SK-N-SH (cell line): ENCODE results near the gene AKAP12. TPM values are rescaled to one million over a fixed set of nuclear protein-coding genes. Genes with fewer than 3 reads are reported as not detected.
A peak's percentile ranks its signal among the peaks of the same experiment; 100 is the strongest.

Experiments
- CTCF ChIA-PET: fragments of 300-600, 350-600 bp; formaldehyde crosslinking; extraction: SDS; loops from one replicate; lab custom pipeline; 2021; lab: Yijun Ruan, JAX
- POLR2A ChIA-PET: fragments of 350-600 bp; sonication (Branson Sonifier 250); formaldehyde crosslinking; extraction: SDS; loops from one replicate; lab custom pipeline; 2020; ENCODE audit warnings: antibody characterized with exemption, inconsistent platforms; lab: Yijun Ruan, JAX
- DNase-seq: peaks from one replicate; pipeline ENCODE4 v3.0.0; 2012
- H2AFZ ChIP-seq: fragments of 200-600 bp; sonication (generic); 2 replicates; pipeline ENCODE4 v1.8.1; 2016; ENCODE audit warnings: antibody characterized with exemption, mild to moderate bottlenecking, low read depth
- H3F3A ChIP-seq: fragments of 200-600 bp; sonication (generic); replicated peaks from 2 replicates; pipeline ENCODE3; 2016; ENCODE audit warnings: antibody characterized with exemption, mild to moderate bottlenecking; ENCODE audit not compliant: insufficient read depth
- H3K27ac ChIP-seq, 2 experiments: fragments of 200-500 bp in 1 of 2; fragments of 200-600 bp in 1 of 2; sonication (Bioruptor generic) in 1 of 2; sonication (generic), shearing (Covaris generic) in 1 of 2; 2 replicates each; pipeline versions ENCODE4 v1.5.1 to v1.6.1; 2014 to 2016; ENCODE audit warnings: low read depth in 2 of 2, inconsistent platforms in 1 of 2, low read length in 1 of 2, mild to moderate bottlenecking in 1 of 2, mixed read lengths in 1 of 2
- H3K27me3 ChIP-seq: fragments of 200-600 bp; sonication (generic), shearing (Covaris generic); 2 replicates; pipeline ENCODE4 v1.6.1; 2016; ENCODE audit warnings: mixed run types; ENCODE audit not compliant: insufficient read depth
- H3K36me3 ChIP-seq, 2 experiments: fragments of 200-500 bp in 1 of 2; fragments of 200-600 bp in 1 of 2; sonication (Bioruptor generic) in 1 of 2; sonication (generic) in 1 of 2; replicated peaks in 1 of 2; 2 replicates each; pipeline versions ENCODE3 to v1.5.1; 2014 to 2016; ENCODE audit warnings: low read length in 1 of 2, mild to moderate bottlenecking in 1 of 2; ENCODE audit not compliant: insufficient read depth in 2 of 2, control insufficient read depth in 1 of 2
- H3K4me1 ChIP-seq, 2 experiments: fragments of 200-500 bp in 1 of 2; fragments of 200-600 bp in 1 of 2; sonication (Bioruptor generic) in 1 of 2; sonication (generic), shearing (Covaris generic) in 1 of 2; 2 replicates each; pipeline versions ENCODE4 v1.5.1 to v1.6.1; 2014 to 2016; ENCODE audit warnings: low read depth in 1 of 2, low read length in 1 of 2, mixed run types in 1 of 2; ENCODE audit not compliant: insufficient read depth in 2 of 2, control insufficient read depth in 1 of 2
- H3K4me2 ChIP-seq: fragments of 200-600 bp; sonication (generic), shearing (Covaris generic); 2 replicates; pipeline ENCODE4 v1.6.1; 2017; ENCODE audit warnings: mixed run types
- H3K4me3 ChIP-seq, 2 experiments: fragments of 200-500 bp in 1 of 2; fragments of 200-600 bp in 1 of 2; sonication (Bioruptor generic) in 1 of 2; sonication (generic), shearing (Covaris generic) in 1 of 2; 2 replicates each; pipeline versions ENCODE4 v1.5.1 to v1.8.1; 2014 to 2016; ENCODE audit warnings: low read depth in 2 of 2, inconsistent platforms in 1 of 2, low read length in 1 of 2, mild to moderate bottlenecking in 1 of 2, mixed read lengths in 1 of 2, moderate library complexity in 1 of 2
- H3K79me2 ChIP-seq: fragments of 200-600 bp; sonication (generic); 2 replicates; pipeline ENCODE4 v1.8.1; 2017; ENCODE audit warnings: mild to moderate bottlenecking; ENCODE audit not compliant: insufficient read depth
- H3K9ac ChIP-seq: fragments of 200-600 bp; sonication (generic); 2 replicates; pipeline ENCODE4 v1.6.1; 2017; ENCODE audit warnings: mixed run types
- H3K9me2 ChIP-seq: fragments of 200-600 bp; sonication (generic); 2 replicates; pipeline ENCODE4 v1.6.1; 2017; ENCODE audit warnings: mixed run types
- H3K9me3 ChIP-seq: fragments of 200-600 bp; sonication (generic); 2 replicates; pipeline ENCODE4 v1.6.1; 2017; ENCODE audit warnings: mixed run types, mild to moderate bottlenecking, moderate library complexity
- H4K20me1 ChIP-seq: fragments of 200-600 bp; sonication (generic); 2 replicates; pipeline ENCODE4 v1.6.1; 2017; ENCODE audit warnings: mild to moderate bottlenecking, mixed run types; ENCODE audit not compliant: insufficient read depth
- ELF1 ChIP-seq: IDR thresholded peaks from 2 replicates; pipeline ENCODE4 v1.4.0; 2012
- FOSL2 ChIP-seq: IDR thresholded peaks from 2 replicates; pipeline ENCODE4 v1.4.0; 2012; ENCODE audit warnings: low read depth, mild to moderate bottlenecking, moderate library complexity, borderline replicate concordance
- GABPA ChIP-seq: IDR thresholded peaks from 2 replicates; pipeline ENCODE4 v1.4.0; 2012; ENCODE audit warnings: low read depth, mild to moderate bottlenecking
- GATA2 ChIP-seq: sonication (generic); formaldehyde crosslinking; IDR thresholded peaks from 2 replicates; pipeline ENCODE4 v1.5.0; 2020; ENCODE audit warnings: mild to moderate bottlenecking, missing genetic modification reagents
- JUND ChIP-seq: IDR thresholded peaks from 2 replicates; pipeline ENCODE4 v1.4.0; 2012
- MEF2A ChIP-seq: IDR thresholded peaks from 2 replicates; pipeline ENCODE4 v1.4.0; 2012; ENCODE audit warnings: low read depth, borderline replicate concordance
- MXI1 ChIP-seq: IDR thresholded peaks from 2 replicates; pipeline ENCODE4 v1.6.1; 2012; ENCODE audit warnings: mild to moderate bottlenecking, low read depth, low read length, improper control_type of control experiment
- NRF1 ChIP-seq: IDR thresholded peaks from 2 replicates; pipeline ENCODE4 v1.6.1; 2012; ENCODE audit warnings: low read depth, mild to moderate bottlenecking, low read length
- PBX3 ChIP-seq: IDR thresholded peaks from 2 replicates; pipeline ENCODE4; 2012
- RAD21 ChIP-seq: IDR thresholded peaks from 2 replicates; pipeline ENCODE4 v1.6.1; 2012; ENCODE audit warnings: mild to moderate bottlenecking, low read length
- RCOR1 ChIP-seq: fragments of 150-350 bp; IDR thresholded peaks from 2 replicates; pipeline ENCODE4 v1.6.1; 2017; ENCODE audit warnings: antibody characterized with exemption, low read length
- RFX5 ChIP-seq: IDR thresholded peaks from 2 replicates; pipeline ENCODE4 v1.6.1; 2012; ENCODE audit warnings: mild to moderate bottlenecking, improper control_type of control experiment, low read length
- TAF1 ChIP-seq: IDR thresholded peaks from 2 replicates; pipeline ENCODE4 v1.6.1; 2012; ENCODE audit warnings: low read depth, mild to moderate bottlenecking, low read length, moderate library complexity, borderline replicate concordance
- TCF12 ChIP-seq: IDR thresholded peaks from 2 replicates; pipeline ENCODE4 v1.4.0; 2012
- TEAD4 ChIP-seq: IDR thresholded peaks from 2 replicates; pipeline ENCODE4 v1.4.0; 2012; ENCODE audit warnings: mild to moderate bottlenecking, borderline replicate concordance; ENCODE audit not compliant: insufficient read depth
- YY1 ChIP-seq: IDR thresholded peaks from 2 replicates; pipeline ENCODE4 v1.4.0; 2012; ENCODE audit warnings: low read depth, mild to moderate bottlenecking
- WGBS: methylation state at CpG from one replicate; pipeline ENCODE4 v1.1.6; 2017; ENCODE audit warnings: low lambda C conversion rate; 5-methylcytosine and 5-hydroxymethylcytosine counted together
- polyA plus RNA-seq, 3 experiments: library from polyadenylated mRNA; depleted of rRNA; stranded (reverse); fragments of >200 nt; gene quantifications; 2 replicates each; pipeline ENCODE4 v1.2.3, GENCODE V29; 2012
- TF ChIP-seq, protein P1 (sequence below): IDR thresholded peaks from 2 replicates; pipeline ENCODE4 v1.4.0; 2012; ENCODE audit warnings: low read depth
- TF ChIP-seq, protein P2 (sequence below): IDR thresholded peaks from 2 replicates; pipeline ENCODE4 v1.4.0; 2012; ENCODE audit warnings: low read depth, borderline replicate concordance

Gene AKAP12
- polyA plus RNA-seq, 1 of the 3 experiments (the other 2 are of a cell fraction), result 46.5 TPM

DNA sequence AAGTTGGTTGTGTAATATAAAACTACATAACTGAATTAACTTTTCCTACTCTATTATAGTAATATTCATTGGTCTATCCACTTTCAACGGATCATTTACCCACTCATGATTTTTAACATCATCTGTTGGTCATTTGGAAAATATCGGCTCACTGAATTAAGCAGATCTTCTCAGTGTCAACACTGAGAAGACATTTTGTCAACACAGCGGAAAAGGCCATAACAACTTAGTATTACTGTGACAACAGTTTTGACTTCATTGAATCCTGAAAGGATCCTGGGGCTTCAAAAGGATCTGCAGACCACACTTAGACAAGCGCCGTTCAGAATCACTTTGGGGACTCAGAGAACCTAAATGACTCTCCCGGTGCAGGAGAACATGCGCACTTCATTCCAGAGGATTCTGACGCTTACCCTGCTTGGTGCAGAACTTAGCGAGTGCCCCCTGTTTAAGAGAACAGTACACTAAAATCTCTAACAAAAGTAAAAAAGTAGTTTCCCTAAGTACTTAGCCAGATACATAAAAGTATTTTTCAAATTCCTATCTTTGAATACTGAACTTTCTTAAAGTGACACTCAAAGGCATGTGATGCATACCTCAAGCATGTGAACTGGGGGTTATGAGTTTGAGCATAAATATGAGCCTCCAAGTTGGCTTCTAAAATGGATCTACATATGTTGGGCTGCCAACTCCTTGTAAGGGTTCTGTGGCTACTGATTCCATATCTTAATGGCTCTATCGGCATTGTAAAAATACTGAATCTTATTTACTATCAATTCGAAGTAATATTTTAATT, 147.6 kb downstream of the AKAP12 start:
- TF ChIP-seq RFX5 (no peak), FOSL2 (peak; percentile 20; the same call in 1 of the 2 replicates), MXI1 (no peak), TAF1 (no peak), JUND (0 out of 2 replicates have a peak, but pooled peaks have one; percentile 16), MEF2A (no peak), TCF12 (peak; percentile 9; the same call in 1 of the 2 replicates), RAD21 (no peak), PBX3 (no peak)
- TF ChIP-seq, protein P1, sequence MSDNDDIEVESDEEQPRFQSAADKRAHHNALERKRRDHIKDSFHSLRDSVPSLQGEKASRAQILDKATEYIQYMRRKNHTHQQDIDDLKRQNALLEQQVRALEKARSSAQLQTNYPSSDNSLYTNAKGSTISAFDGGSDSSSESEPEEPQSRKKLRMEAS, result peak; percentile 49; the same call in 1 of the 2 replicates
- no peak for DNase-seq
- Histone ChIP-seq H3K27ac (peak overlapping the region; percentile 53 to 98), H4K20me1 (peaks cover 7% of the 10 kb centered on the region), H3K9me2 (no peaks in the 10 kb centered on the region), H3K4me2 (no peak overlapping the region), H3K4me3 (no peak overlapping the region), H3K27me3 (no peaks in the 10 kb centered on the region), H3K4me1 (peaks cover 10 to 17% of the 10 kb centered on the region in 2 experiments), H3F3A (peaks cover 18% of the 10 kb centered on the region), H2AFZ (no peak overlapping the region), H3K36me3 (peaks cover 2 to 5% of the 10 kb centered on the region in 2 experiments), H3K9me3 (no peaks in the 10 kb centered on the region; the same call in 1 of the 2 replicates), H3K79me2 (peaks cover 77% of the 10 kb centered on the region), H3K9ac (peak overlapping the region; percentile 19; the same call in 1 of the 2 replicates)
- WGBS, result 94% methylated on average over 11 of the region's 11 CpGs
- POLR2A ChIA-PET, result no interaction called here
- CTCF ChIA-PET, result interaction anchor here (0.9 kb wide), 1 partner anchor 20 kb away, joined by 3 read pairs; no protein-coding TSS in a partner anchor

- Histone ChIP-seq H3K4me3 (no peak overlapping the region), H3K79me2 (peaks cover 78% of the 10 kb centered on the region), H3K9ac (no peak overlapping the region), H3K9me2 (no peaks in the 10 kb centered on the region), H3K27me3 (no peaks in the 10 kb centered on the region), H3K4me1 (peaks cover 19 to 24% of the 10 kb centered on the region in 2 experiments), H2AFZ (no peak overlapping the region), H3F3A (peaks cover 18% of the 10 kb centered on the region), H4K20me1 (peaks cover 16% of the 10 kb centered on the region), H3K4me2 (no peak overlapping the region), H3K9me3 (no peaks in the 10 kb centered on the region; the same call in 1 of the 2 replicates), H3K27ac (peak overlapping the region; percentile 43 to 98), H3K36me3 (peaks cover 4 to 5% of the 10 kb centered on the region in 2 experiments)
- no peak for DNase-seq
- ChIA-PET POLR2A (interaction anchor here (0.7 kb wide), 1 partner anchor 13 kb away, joined by 3 read pairs; no protein-coding TSS in a partner anchor), CTCF (interaction anchor here (2.6 kb wide), 1 partner anchor 12 kb away, joined by 7 read pairs; no protein-coding TSS in a partner anchor)
- 97% methylated on average over 2 of the region's 2 CpGs for WGBS
- no peak for TF ChIP-seq RAD21
- TF ChIP-seq NRF1, result no peak
- TF ChIP-seq RCOR1, result no peak
- TF ChIP-seq MEF2A, result no peak
- no peak for TF ChIP-seq TAF1
- no peak for TF ChIP-seq ELF1
- TF ChIP-seq PBX3, result no peak
- TF ChIP-seq YY1, result no peak
- no peak for TF ChIP-seq TEAD4
- no peak for TF ChIP-seq JUND
- no peak for TF ChIP-seq GATA2 (CRISPR knock-in tag)
- no peak for TF ChIP-seq TCF12
- TF ChIP-seq GABPA, result no peak
- no peak for TF ChIP-seq MXI1
- TF ChIP-seq, protein P2, sequence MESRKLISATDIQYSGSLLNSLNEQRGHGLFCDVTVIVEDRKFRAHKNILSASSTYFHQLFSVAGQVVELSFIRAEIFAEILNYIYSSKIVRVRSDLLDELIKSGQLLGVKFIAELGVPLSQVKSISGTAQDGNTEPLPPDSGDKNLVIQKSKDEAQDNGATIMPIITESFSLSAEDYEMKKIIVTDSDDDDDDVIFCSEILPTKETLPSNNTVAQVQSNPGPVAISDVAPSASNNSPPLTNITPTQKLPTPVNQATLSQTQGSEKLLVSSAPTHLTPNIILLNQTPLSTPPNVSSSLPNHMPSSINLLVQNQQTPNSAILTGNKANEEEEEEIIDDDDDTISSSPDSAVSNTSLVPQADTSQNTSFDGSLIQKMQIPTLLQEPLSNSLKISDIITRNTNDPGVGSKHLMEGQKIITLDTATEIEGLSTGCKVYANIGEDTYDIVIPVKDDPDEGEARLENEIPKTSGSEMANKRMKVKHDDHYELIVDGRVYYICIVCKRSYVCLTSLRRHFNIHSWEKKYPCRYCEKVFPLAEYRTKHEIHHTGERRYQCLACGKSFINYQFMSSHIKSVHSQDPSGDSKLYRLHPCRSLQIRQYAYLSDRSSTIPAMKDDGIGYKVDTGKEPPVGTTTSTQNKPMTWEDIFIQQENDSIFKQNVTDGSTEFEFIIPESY, result no peak
Measured at GRCh38 chr6:151388236-151388635, 148.5 kb downstream of the AKAP12 start.
